ENCODE measurements around the gene MPC1. TPM values are rescaled to one million over a fixed set of nuclear protein-coding genes. Genes with fewer than 3 reads are reported as not detected.

The MPC1 gene
- total and polyA plus RNA-seq, 2 donors (not counting 3 experiments of a cell fraction or from before 2014, with no cell fraction given): 15.5 to 17.5 TPM

GRCh38 chr6:166402582-166403277, 20.0 kb upstream of the MPC1 start:
- H3K36me3 ChIP-seq (ENCODE audit: control insufficient read depth in 2 of 2, extremely low read depth in 1 of 2, insufficient read depth in 2 of 2, low read length in 2 of 2): no peaks in the 10 kb centered on the region
- H3K79me2 ChIP-seq (ENCODE audit: control insufficient read depth, insufficient read depth, low read length): no peaks in the 10 kb centered on the region
- no TSS peak for BruUV-seq (replicated peaks)
- DNase-seq (ENCODE audit: low read depth, low spot score) (no peak), FAIRE-seq (no peak)
- H2AFZ ChIP-seq (ENCODE audit: low read depth, low read length): no peak overlapping the region
- H3K27ac ChIP-seq (ENCODE audit: insufficient read depth, low read depth, low read length): no peak overlapping the region
- ChIA-PET POLR2A (no interaction called here), CTCF (interaction anchor here (2.0 to 5.9 kb wide), 2 partner anchors 92 to 126 kb away, joined by 12 to 158 read pairs; partner anchors contain the start of gene PRR18)
- no peaks in the 10 kb centered on the region for H3K4me1 ChIP-seq (ENCODE audit: control insufficient read depth, extremely low read depth, insufficient read depth, low read length)
- no peaks in the 10 kb centered on the region for H3K9me1 ChIP-seq (replicated peaks; ENCODE audit: control insufficient read depth, extremely low read depth, insufficient read depth, low read length)
- H3K9ac ChIP-seq (replicated peaks; ENCODE audit: extremely low read depth, insufficient read depth, low read length): no peak overlapping the region
- no peaks in the 10 kb centered on the region for H4K20me1 ChIP-seq (replicated peaks; ENCODE audit: control insufficient read depth, extremely low read depth, insufficient read depth, low read length)
- no peak overlapping the region for H3K4me2 ChIP-seq (ENCODE audit: insufficient read depth, low read length)
- TF ChIP-seq MYC (IDR thresholded peaks at IDR 0.05; ENCODE audit: low read depth, low read length) (no peak), CTCF (IDR thresholded peaks at IDR 0.05; ENCODE audit: extremely low read depth in 1 of 2, insufficient read depth in 1 of 2, low read depth in 1 of 2, low read length in 2 of 2) (no peak), FOS (IDR thresholded peaks at IDR 0.05; ENCODE audit: borderline replicate concordance, insufficient read depth, low read length) (no peak), JUN (IDR thresholded peaks at IDR 0.05; ENCODE audit: borderline replicate concordance, insufficient read depth, insufficient read length, low read depth) (no peak), GATA2 (IDR thresholded peaks at IDR 0.05; ENCODE audit: insufficient read depth, insufficient read length, low read depth, low read length) (no peak), POLR2AphosphoS5 (IDR thresholded peaks at IDR 0.05; ENCODE audit: insufficient read depth, low read depth, low read length) (no peak), POLR2A (IDR thresholded peaks at IDR 0.05; ENCODE audit: low read depth, low read length) (no peak)
- TF ChIP-seq, protein P1, sequence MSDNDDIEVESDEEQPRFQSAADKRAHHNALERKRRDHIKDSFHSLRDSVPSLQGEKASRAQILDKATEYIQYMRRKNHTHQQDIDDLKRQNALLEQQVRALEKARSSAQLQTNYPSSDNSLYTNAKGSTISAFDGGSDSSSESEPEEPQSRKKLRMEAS (IDR thresholded peaks at IDR 0.05; ENCODE audit: insufficient read depth, insufficient read length): no peak
- H3K27me3 ChIP-seq (ENCODE audit: control insufficient read depth in 2 of 2, insufficient read depth in 2 of 2, low read length in 2 of 2): peaks cover 0 to under 1% of the 10 kb centered on the region in 2 experiments
- dilution Hi-C loops (cut with MboI; ENCODE audit: extremely low pct_ligation_motif_present, low sequenced_read_pairs) (no loop called here), intact Hi-C loops (cut with micrococcal nuclease) (loop anchor here (10.0 kb wide), 1 partner anchor 552 kb away; the partner anchor contains the start of gene RNASET2)
- no peaks in the 10 kb centered on the region for H3K9me3 ChIP-seq (replicated peaks; ENCODE audit: control insufficient read depth, insufficient read depth, low read length)
- no peak overlapping the region for H3K4me3 ChIP-seq (replicated peaks in 1 of 3; ENCODE audit: insufficient read depth in 1 of 3, low read depth in 1 of 3, low read length in 3 of 3)
